ENCODE data around the gene JADE3. TPM values are rescaled to one million over a fixed set of nuclear protein-coding genes. Genes with fewer than 3 reads are reported as not detected.

The JADE3 gene
- total RNA-seq, 4 donors from 2014 or later, result 5.5 to 10.2 (median 9.3) TPM

DNA sequence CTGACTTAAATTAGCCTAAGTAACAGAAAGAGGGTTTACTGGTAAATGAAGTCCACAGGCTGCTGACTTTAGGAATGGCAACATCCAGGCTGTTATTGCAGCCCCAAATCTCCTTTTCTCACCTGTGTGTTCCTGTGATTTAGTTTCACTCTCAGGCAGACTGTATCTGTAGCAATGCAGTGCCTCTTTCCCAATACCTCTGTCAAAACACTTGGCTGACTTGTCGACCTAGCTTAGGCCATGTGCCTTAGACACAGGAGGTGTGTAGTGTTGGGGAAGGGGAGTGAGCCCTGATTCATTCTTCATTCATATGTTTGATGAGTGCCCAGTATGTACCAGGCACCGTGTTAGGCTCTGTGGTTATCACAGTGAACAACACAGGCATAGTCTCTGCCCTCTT lies 46.9 kb downstream of the JADE3 start:
- 100% methylated on average over 1 of the region's 2 CpGs; no CpG with 5 or more reads in 1 of the 2 donors for WGBS, 2 donors (ENCODE audit: low coverage in 1 of 2)

DNA sequence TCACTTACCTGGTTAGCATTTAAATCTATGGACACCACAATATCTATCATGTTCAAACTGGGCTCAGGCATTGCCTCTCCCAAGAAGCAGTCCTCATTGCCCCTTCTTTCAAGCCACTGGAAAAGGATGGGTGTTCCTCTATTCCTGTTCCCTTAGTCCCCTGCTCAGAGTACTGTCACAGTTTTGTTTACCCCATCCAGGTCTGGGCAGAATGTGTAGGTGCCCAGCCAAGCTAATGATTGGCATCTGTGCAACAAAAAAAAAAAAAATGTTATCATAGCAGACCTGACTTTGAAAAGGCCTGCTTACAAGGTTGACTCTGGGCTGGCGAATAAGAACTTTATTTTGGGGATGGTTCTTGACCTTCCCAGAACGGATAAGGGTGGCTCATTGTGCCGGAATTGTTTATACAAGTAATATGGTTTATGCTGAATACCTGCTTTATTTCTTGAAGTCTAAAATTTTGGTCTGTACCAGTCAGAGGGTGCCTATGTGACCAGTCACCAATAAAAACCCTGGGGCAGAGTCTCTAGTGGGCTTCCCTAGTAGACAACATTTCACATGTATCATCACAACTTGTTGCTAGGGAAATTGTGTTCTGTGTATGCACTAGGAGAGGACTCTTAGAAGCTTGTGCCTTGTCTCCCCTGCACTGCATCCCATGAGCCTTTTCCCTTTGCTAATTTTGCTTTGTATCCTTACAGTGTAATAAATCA lies 47.9 kb downstream of the JADE3 start:
- H3K36me3 ChIP-seq, result no peaks in the 10 kb centered on the region
- 63 to 100% methylated on average over 2 to 3 of the region's 3 CpGs for WGBS, 2 donors (ENCODE audit: low coverage in 1 of 2)
- H3K9me3 ChIP-seq, result no peaks in the 10 kb centered on the region
- H3K4me1 ChIP-seq, result peaks cover 0 to 4% (median 0%) of the 10 kb centered on the region in 3 donors
- no peak for ATAC-seq
- H3K4me3 ChIP-seq, result no peak overlapping the region
- no peaks in the 10 kb centered on the region for H3K27me3 ChIP-seq
- H3K27ac ChIP-seq, result no peak overlapping the region
- no peak for TF ChIP-seq CTCF (IDR thresholded peaks at IDR 0.05)
- TF ChIP-seq POLR2AphosphoS5 (IDR thresholded peaks at IDR 0.05), result no peak
- TF ChIP-seq POLR2A (IDR thresholded peaks at IDR 0.05), result no peak
- no peak for TF ChIP-seq EP300 (IDR thresholded peaks at IDR 0.05)

More for the DNA sequence above, 46.9 kb downstream of the JADE3 start:
- Histone ChIP-seq H3K27ac (no peak overlapping the region), H3K9me3 (no peaks in the 10 kb centered on the region), H3K4me1 (peaks cover 0 to 8% (median 0%) of the 10 kb centered on the region in 3 donors), H3K36me3 (no peaks in the 10 kb centered on the region), H3K27me3 (no peaks in the 10 kb centered on the region), H3K4me3 (no peak overlapping the region)
- TF ChIP-seq EP300 (IDR thresholded peaks at IDR 0.05), result no peak
- no peak for ATAC-seq

- H3K4me1 ChIP-seq, result peaks cover 0 to 4% (median 0%) of the 10 kb centered on the region in 3 donors
- TF ChIP-seq POLR2AphosphoS5 (IDR thresholded peaks at IDR 0.05) (no peak), CTCF (IDR thresholded peaks at IDR 0.05) (no peak), EP300 (IDR thresholded peaks at IDR 0.05) (no peak), POLR2A (IDR thresholded peaks at IDR 0.05) (no peak)
These were observed 48.9 kb downstream of the JADE3 start for GRCh38 chrX:46961097-46961496.

GRCh38 chrX:46961574-46962283 lies 49.5 kb downstream of the JADE3 start:
- H3K4me1 ChIP-seq, result peaks cover 0 to 4% (median 0%) of the 10 kb centered on the region in 3 donors
- H3K27ac ChIP-seq, result no peak overlapping the region
- no peaks in the 10 kb centered on the region for H3K9me3 ChIP-seq
- no peaks in the 10 kb centered on the region for H3K27me3 ChIP-seq
- WGBS, 2 donors (ENCODE audit: low coverage in 1 of 2), result 82 to 92% methylated on average over 4 to 7 of the region's 7 CpGs
- H3K4me3 ChIP-seq, result no peak overlapping the region
- TF ChIP-seq POLR2AphosphoS5 (IDR thresholded peaks at IDR 0.05) (no peak), POLR2A (IDR thresholded peaks at IDR 0.05) (no peak), EP300 (IDR thresholded peaks at IDR 0.05) (no peak), CTCF (IDR thresholded peaks at IDR 0.05) (no peak)
- ATAC-seq, result no peak
- no peaks in the 10 kb centered on the region for H3K36me3 ChIP-seq

More at GRCh38 chrX:46961097-46961496, 48.9 kb downstream of the JADE3 start:
- ATAC-seq, result no peak
- Histone ChIP-seq H3K36me3 (no peaks in the 10 kb centered on the region), H3K27ac (no peak overlapping the region), H3K4me3 (no peak overlapping the region), H3K27me3 (no peaks in the 10 kb centered on the region), H3K9me3 (no peaks in the 10 kb centered on the region)
- 41 to 43% methylated on average over 3 of the region's 3 CpGs for WGBS, 2 donors (ENCODE audit: low coverage in 1 of 2)

GRCh38 chrX:46965125-46965758 lies 53.0 kb downstream of the JADE3 start:
- no peak overlapping the region for H3K4me3 ChIP-seq
- no peaks in the 10 kb centered on the region for H3K36me3 ChIP-seq
- H3K9me3 ChIP-seq, result no peaks in the 10 kb centered on the region
- H3K27me3 ChIP-seq, result no peaks in the 10 kb centered on the region
- no peaks in the 10 kb centered on the region for H3K4me1 ChIP-seq
- no peak for ATAC-seq
- no peak overlapping the region for H3K27ac ChIP-seq
- TF ChIP-seq CTCF (IDR thresholded peaks at IDR 0.05), result no peak
- no peak for TF ChIP-seq POLR2AphosphoS5 (IDR thresholded peaks at IDR 0.05)
- TF ChIP-seq POLR2A (IDR thresholded peaks at IDR 0.05), result no peak
- 29 to 56% methylated on average over 1 of the region's 1 CpG for WGBS, 2 donors (ENCODE audit: low coverage in 1 of 2)
